Nucleus accumbens (tissue), 56 donors: ENCODE measurements around the gene DYSF.

Experiments
- DNase-seq, 56 donors: peaks; one replicate each; lab custom pipeline; 2025; lab: John Stamatoyannopoulos, UW

Gene DYSF

DNA sequence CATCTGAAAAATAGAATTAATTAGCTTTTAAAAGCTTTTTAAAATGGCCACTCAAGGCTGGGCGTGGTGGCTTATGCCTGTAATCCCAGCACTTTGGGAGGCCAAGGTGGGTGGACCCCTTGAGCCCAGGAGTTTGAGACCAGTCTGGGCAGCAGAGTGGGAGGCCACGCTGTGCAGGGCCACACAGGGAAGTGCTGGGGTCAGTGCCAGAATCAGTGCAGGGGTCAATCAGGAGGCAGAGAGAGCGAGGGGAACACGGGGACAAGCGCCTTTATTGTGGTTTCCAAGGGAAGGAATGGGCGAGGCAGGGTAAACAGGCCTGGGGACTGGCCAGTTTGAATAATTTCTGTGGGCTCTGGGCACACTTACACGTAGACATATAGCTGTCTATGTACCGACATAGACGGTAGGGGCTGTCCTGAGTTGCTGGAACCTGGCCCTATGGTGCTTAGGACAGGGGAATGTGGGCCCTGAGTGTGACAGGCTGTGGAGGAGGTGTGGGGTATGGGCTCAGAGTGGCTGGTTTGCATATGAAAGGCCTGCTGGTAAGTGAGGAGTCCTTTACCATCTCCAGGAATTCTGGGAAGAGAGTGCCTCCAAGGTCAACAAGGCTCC is 42.9 kb downstream of the DYSF start:
- DNase-seq, result no peak

DNA sequence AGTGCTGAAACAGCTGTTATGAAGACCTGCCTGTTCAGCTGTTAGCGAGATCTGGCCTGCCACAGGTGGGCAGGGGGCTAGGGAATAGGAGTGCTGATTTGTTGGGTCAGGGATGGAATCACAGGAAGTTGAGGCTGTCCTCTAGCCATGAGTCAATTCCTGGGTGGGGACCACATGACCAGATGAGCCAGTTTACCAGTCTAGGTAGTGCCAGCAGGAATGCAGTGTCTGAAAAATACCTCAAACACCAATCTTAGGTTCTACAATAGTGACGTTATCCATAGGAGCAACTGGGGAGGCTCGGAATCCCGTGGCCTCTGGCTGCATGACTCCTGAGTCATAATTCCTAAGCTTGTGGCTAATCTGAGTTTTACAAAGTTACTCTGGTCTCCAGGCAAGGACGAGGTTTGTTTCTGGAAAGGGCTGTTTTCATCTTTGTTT is 44.9 kb downstream of the DYSF start:
- DNase-seq, result no peak

DNA sequence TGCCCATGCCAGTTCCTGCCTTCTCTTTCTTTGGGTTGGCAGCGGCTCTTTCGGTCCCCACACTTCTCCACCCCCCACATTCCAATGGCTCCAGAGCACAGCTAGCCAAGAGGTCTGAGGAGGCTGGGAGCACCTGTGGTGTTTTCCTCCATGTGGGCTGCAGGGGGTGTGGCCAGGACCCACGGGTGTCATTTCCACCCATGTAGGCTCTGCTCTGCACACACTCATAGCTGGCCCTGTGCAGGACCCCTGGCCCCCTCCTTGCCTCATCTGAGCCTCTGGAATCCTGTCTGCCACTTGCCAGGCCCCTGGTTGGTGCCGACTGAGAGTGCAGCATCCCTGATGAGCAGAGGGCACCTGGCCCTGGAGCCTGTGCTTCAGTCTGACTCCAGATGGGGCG is 46.3 kb downstream of the DYSF start:
- peak in 5 of 56 donors; percentile 6 to 29 (median 14) for DNase-seq

DNA sequence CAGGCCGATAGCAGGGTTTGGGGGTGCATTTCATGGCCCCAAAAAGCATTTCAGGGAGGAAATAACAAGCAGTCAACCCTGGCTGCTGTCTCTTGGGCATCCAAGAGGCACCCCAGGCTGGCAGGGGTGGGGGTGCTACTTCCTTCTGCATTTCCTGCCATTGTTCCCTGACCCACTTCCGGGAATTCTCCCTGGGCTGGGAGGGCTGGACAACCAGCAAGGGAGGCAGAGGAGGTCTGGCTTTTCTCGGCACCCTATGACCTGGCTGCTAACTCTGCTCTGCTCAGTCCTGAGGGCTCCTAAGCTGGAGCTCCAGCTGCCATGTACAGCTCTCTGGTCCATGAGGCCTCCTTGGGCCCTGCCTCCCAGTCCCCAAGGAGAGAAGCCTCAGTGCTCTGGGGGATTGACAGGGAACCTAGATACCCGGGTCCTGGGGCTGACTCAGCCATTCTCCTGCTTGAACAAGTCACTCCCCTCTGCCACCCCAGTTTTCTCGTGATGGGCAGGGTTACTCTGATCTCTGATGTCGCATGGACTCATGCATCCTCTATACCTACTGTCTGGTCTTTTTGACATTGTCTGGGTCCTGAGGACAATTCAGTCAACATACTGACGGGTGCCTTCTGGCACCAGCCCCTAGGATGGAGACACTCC is 47.2 kb downstream of the DYSF start:
- no peak for DNase-seq

DNA sequence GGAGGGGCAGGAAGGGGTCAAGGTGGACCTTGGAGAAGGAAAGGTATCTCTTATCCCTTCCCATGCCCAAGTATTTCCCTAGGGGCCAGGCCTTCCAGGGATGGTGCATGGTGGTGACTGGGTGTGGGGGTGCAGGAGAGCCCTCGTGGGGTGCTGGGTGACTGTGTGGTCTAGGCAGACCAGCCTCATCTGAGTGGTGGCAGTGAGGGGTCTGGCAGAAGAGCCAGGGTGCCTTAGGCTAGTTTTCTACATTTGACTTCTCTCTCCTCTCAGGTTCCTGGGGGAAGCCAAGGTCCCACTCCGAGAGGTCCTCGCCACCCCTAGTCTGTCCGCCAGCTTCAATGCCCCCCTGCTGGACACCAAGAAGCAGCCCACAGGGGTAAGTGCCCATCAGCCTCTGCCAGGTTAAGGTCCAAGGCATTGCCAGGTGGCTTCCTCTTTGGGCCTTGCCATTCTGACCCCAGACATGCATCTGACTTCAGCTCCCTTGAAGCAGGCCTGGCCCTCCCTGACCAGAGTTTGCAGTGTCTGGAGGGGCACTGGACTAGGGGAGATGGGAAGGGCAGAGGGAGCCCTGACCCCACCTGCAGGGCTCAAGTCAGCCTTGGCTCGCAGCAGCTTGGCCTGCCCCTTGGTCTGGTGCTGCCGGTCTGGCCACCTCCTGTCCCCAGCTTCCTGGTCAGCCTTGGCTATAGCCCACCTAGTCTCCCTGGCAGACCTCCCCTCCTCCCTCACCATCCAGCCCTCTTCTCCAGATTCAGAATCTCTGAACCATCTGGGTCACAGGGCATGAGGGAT is 49.8 kb downstream of the DYSF start:
- DNase-seq, result no peak

DNA sequence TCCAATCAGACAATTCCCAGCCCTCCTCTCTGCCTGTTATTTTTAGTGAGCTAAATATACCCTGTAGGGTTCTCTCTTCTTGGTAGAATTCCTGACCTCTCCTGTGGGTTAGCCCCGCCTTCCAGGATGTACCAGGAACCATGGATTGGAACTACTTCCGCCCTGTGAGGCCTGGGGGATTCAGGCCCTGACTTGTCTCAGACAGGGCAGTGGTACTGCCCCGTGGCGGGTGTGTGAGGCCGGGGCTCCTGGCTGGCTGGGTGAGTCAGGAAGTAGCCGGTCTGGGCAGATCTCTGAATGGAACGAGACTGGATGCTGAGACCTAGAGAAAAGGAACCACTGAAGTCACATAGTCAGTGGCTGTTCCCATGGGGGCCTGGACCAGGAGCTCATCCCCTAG is 50.5 kb downstream of the DYSF start:
- DNase-seq, result no peak

DNA sequence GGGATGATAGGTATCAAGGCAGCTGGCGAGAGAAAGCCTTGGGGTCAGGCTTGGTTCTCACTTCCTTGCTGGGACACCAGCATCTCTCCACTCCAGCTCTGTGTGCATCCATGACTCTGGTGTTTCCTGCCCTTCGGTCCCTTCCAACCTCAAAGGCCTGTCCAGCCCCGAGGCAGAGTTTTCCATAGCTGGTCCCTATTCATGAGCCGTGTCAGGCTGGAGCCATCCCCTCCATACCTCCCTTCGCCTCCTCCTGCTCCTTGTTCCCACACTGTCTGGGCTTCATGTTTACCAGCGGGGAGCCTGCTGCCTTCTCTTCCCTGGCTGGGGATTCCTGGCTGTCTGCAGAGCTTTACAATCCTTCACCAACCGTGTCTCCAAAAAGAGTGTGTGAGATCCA is 51.2 kb downstream of the DYSF start:
- DNase-seq, result no peak

DNA sequence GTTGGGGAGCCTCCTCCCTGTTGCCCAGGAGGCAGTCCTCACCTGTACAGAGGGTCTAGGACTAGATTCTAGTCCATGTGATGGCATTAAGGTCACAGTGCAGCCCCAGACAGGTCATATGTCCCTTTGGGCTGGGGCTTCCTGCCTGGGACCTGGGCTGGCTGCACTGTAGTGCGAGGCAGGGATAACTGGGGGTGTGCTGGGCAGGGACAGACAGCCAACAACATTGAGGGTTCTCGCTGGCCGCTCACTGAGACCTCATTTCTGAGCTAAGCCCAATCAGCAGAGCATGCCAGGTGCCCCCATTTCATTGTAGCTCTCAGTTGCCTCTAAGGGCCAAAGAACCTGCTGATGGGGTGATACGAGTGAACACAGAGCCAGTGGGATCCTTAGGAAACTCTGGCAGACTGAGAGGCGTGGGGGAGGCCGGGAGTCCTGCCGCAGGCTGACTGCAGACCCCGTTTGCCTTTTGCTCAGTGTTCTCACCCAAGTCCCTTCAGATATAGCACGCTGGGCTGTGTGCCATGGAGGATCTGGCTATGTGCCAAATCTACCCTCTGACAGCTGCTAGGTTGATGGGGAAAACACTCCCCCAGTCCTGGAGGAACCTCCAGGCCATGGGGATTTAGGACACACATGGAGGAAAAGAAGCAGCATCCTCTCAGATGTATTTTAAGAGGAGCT is 51.9 kb downstream of the DYSF start:
- DNase-seq, result peak in 2 of 56 donors; percentile 5 to 11

DNA sequence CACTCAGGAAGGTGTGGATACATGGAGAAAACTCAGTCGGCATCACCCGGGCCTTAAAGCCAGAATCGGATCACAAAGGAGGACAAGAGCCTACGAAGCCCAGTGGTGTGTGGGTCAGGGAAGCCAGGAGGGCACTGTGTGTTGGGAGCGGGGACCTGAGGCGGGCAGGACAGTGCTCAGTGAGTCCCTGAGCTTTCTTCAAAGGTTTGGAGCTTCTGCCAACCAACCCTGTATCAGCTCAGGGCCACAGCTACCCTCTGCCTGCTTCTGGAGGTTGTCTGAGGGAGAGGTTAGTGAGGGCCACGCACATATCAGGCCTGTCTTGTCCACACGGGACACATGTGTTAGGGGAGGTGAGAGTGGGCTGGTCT is 52.4 kb downstream of the DYSF start:
- no peak for DNase-seq

DNA sequence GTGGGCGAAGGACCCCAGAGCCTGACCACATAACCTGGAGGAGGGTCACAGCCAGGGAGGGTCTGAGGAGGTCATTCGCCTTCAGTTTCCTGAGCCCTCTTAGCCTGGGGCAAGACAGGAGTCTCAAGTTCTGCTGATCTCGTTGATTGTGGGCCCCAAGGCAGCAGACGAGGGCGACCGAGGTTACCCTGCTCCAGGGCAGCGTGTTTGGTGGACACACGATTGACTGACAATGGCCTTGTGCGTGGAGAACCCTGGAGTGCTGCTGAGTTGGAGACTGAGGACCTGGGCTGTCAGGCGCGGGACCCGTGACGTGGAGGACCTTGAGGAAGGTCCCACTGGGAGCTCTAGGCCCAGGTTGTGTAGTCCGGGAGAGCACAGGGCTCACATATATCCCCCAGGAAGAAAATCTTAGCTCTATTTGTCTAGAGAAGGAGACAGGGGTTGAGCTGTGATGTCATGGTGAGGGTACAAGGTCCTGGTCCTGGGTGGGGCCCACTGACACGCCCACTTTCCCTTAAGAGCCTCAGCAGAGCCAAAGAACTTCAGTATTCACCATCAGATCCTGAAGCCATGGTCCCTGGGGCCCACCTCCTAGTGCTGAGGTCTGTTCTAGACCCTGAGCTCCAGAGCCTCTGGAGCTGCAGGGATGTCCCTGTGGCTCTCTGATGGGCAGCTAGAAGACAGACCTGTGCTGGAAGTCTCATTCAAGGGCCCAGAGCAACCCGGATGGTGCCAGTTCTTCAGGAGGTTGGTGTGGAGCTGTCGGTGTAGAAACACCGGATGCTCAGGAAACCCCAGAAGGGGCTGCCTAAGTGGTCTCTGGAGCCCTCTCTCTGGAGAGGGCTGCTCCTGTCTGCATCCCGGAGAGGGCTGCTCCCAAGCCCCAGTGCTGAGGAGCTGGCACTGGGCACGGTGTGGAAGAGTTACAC is 53.1 kb downstream of the DYSF start:
- no peak for DNase-seq

DNA sequence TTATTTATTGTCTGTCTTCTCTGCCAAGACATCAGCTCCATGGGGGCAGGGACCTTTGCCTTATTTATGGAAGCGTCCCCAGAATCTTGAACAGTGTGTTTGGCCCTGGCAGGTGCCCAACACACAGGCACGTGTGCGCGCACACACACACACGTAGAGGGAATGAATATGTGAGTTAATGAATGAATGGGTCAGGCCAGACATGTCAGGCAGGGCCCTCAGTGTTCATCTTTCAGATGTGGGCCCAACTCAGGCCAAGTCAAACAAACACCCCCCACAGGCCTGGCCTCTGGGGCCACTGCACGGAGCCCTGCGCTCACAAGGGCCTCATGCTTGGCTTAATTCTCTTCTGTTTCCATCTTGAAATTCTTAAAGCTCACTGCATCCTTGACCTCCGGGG is 54.1 kb downstream of the DYSF start:
- DNase-seq, result no peak

DNA sequence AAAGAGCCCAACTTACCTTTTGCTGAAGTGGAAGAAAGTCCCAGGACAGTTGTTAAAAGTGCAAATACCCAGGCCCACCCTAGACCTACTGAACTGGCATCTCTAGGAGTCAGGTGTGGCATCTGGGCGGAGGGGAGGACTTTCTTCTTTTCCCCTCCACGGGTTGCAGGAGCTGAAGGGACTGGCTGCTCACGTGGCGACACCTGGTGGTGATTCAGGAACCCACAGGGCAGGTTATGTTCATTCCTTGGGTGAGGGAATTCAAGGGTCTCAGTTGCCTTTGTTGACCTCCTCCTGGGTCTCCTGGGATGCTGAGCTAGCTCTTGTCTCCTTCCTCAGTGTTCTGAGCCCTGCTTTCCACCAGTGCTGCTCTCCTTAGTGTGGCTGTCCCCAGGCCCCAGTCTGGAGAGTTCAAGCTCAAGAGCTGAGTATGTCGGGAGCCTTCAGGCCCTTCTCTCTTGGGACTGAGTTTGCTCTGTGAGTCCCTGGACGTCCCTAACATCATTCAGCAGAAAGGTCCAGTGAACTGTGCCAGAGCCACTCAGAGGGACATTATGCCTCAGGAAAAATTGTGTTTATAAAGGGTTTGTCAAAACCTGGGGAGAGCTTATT is 56.9 kb downstream of the DYSF start:
- DNase-seq, result peak in 48 of 56 donors; percentile 6 to 82 (median 39)

DNA sequence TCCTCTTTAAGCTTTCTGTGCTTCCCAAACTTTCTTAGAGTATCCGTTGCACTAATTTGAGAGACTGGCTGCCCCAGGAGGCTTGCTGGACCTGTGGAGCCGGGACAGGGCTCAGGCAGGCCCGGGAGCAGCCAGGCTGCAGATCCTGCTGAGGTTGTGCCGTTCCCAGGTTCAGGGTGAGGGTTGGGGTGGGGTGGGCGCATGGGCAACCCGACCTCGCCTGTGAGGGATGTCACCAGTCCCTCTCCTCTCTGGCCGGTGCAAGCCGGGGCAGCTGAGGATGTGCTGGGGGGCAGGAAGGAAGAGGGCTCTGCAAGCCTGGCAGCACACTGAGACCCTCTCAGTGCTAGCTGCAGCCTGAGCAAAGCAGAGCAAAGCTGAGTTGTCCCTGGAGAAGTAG is 57.6 kb downstream of the DYSF start:
- DNase-seq, result no peak

DNA sequence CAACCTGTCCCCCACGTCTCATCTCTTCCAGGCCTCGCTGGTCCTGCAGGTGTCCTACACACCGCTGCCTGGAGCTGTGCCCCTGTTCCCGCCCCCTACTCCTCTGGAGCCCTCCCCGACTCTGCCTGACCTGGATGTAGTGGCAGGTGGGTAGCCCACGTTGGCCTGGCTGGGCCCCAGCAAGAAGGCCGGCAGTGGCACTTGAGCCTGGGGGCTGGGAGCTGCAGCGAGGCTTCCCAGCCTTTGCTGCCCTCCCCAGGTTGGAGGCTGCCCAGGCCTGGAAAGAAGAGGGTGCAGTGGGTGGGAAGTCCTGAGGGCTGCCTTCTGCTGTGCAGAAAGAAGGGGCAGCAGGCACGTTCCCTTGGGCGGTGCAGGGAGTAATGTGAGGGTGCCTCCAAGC is 58.4 kb downstream of the DYSF start:
- no peak for DNase-seq

DNA sequence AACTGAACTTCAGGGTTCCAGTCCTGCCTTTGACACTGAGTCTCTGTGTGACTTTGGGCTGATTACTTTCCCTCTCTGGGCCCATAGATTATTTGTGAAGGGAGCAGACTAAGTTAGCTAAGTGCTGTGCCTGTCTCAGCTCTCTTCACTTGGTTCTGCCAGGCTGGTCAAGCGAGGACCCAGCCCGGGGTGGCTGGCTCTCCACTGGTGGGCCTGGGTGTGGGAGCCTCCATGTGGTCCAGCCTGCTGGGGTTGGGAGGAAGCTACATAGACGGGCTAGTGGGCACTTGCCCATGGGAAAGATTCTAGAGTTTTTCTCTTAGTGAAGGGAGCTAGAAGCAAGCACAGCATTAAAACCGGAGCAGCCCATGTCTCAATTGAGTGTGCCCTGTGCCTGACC is 59.0 kb downstream of the DYSF start:
- no peak for DNase-seq

DNA sequence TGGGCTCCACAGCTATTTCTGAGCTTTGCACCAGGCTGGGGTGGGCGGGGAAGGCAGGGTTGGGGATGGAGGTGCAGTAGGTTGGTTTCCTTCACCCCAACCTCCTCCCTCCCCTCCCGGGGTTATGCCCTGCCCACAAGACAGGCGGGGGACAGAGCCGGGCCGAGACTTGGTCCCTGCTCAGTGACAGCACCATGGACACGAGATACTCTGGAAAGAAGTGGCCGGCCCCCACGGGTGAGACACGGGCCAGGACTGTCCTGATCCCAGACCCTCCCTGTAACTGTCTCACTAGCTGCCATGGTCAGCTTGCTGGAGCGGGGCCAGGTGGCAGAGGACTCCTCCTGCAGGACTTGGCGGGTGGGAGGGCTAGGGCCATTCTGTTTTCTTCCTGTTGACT is 59.7 kb downstream of the DYSF start:
- no peak for DNase-seq

DNA sequence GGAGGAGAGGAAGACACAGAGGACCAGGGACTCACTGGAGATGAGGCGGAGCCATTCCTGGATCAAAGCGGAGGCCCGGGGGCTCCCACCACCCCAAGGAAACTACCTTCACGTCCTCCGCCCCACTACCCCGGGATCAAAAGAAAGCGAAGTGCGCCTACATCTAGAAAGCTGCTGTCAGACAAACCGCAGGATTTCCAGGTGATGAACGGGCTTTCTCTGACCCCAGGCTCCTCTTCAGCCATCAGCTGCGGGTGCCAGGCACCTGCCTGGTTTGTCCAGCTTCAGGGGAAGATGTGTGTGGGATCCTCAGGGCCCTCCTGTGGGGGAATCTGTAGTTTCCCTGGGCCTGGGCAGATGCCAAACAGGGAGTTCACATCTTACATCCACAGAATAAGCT is 60.4 kb downstream of the DYSF start:
- no peak for DNase-seq

DNA sequence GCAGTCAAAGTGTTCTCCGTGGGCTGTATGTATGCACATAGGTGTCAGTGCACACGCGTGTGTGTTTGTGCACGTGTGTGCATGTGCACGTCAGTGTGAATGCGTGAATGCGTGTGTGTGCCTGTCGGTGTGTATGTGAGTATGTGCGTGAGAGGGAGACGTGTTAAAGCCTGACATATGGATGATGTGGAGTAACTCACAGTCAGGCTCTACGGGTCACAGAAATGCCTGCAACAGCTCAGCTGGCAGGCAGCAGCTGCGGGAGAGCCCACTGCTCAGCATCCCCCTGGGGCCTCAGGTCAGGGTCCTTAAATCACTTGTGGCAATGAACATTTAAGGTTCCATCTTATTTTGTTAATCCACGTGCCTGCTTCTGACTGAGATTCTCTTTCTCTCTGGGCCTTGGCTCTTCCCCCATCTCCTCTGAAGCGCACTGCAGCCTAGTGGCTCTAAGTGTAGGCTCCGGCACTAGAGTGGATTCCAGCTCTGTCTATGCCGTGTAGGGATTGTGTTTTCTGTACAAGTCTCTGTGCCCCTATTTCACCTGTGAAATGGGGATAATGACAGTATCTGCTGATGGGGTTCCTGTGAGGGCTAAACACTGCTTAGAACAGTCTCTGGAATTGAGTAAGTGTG is 63.0 kb downstream of the DYSF start:
- DNase-seq, result no peak

DNA sequence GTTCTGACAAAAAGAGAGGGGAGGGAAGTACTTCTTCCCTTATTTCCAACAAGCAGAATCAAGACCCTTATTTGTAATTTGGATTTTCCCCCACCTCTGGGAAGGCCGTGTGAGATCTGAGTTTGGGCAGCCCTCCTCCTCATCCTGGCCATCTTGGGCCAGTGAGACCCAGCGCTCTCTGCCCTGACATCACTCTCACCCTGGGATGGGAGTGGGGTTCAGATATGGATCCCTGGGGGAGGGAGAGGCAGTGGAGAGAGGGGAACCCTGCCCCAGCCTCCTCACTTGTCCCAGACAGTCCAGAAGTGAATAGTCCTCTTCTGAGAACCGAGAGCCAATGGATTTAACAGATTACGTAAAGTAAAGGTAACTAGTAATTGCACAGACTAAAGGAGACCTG is 64.5 kb downstream of the DYSF start:
- DNase-seq, result no peak
